SJCRH30 (cell line): Measurements from ENCODE around the gene TUBGCP5. TPM values are rescaled to one million over a fixed set of nuclear protein-coding genes. Genes with fewer than 3 reads are reported as not detected.

ENCODE experiments used
- DNase-seq, 2 experiments: peaks; one replicate each; pipeline ENCODE4 v3.0.0-alpha.2; 2015 to 2020
- H3K27ac ChIP-seq: fragments of 250-450 bp; sonication (Bioruptor Pico); 2 replicates; pipeline ENCODE4 v1.5.1; 2020; ENCODE audit warnings: mild to moderate bottlenecking, moderate library complexity
- H3K27me3 ChIP-seq: fragments of 250-450 bp; sonication (Bioruptor Pico); 2 replicates; pipeline ENCODE4 v1.5.1; 2020; ENCODE audit warnings: mild to moderate bottlenecking, moderate library complexity
- H3K36me3 ChIP-seq: fragments of 250-450 bp; sonication (Bioruptor Pico); 2 replicates; pipeline ENCODE4 v1.5.1; 2020; ENCODE audit warnings: mild to moderate bottlenecking, moderate library complexity
- H3K4me1 ChIP-seq: fragments of 250-450 bp; sonication (Bioruptor Pico); 2 replicates; pipeline ENCODE4 v1.5.1; 2020; ENCODE audit warnings: mild to moderate bottlenecking, moderate library complexity
- H3K4me3 ChIP-seq: fragments of 250-450 bp; sonication (Bioruptor Pico); 2 replicates; pipeline ENCODE4 v1.5.1; 2020; ENCODE audit warnings: mild to moderate bottlenecking, moderate library complexity
- H3K9me3 ChIP-seq: fragments of 250-450 bp; sonication (Bioruptor Pico); replicated peaks from 2 replicates; pipeline ENCODE4 v1.5.1; 2020; ENCODE audit warnings: mild to moderate bottlenecking, moderate library complexity
- total RNA-seq: library from RNA; depleted of rRNA; stranded (reverse); fragments of >200 nt; shearing (Covaris generic); gene quantifications from 2 replicates; pipeline ENCODE4 v1.2.3, GENCODE V29; 2014

Gene TUBGCP5
- total RNA-seq, 1 experiment from 2014 or later: 23.1 TPM

GRCh38 chr15:22974745-22975144 lies 64.6 kb downstream of the TUBGCP5 start:
- no peaks in the 10 kb centered on the region for H3K9me3 ChIP-seq

GRCh38 chr15:22973987-22974386 lies 65.4 kb downstream of the TUBGCP5 start:
- no peak for DNase-seq
- Histone ChIP-seq H3K27me3 (no peaks in the 10 kb centered on the region), H3K4me1 (peaks cover 7% of the 10 kb centered on the region), H3K9me3 (no peaks in the 10 kb centered on the region), H3K4me3 (no peak overlapping the region), H3K27ac (no peak overlapping the region), H3K36me3 (no peaks in the 10 kb centered on the region)

More at GRCh38 chr15:22974745-22975144, 64.6 kb downstream of the TUBGCP5 start:
- Histone ChIP-seq H3K4me1 (peaks cover 7% of the 10 kb centered on the region), H3K27me3 (no peaks in the 10 kb centered on the region), H3K27ac (no peak overlapping the region), H3K36me3 (no peaks in the 10 kb centered on the region), H3K4me3 (no peak overlapping the region)
- DNase-seq: no peak

GRCh38 chr15:22973286-22973685 lies 66.1 kb downstream of the TUBGCP5 start:
- H3K9me3 ChIP-seq: no peaks in the 10 kb centered on the region

GRCh38 chr15:22969489-22969888 lies 69.9 kb downstream of the TUBGCP5 start:
- no peak overlapping the region for H3K4me3 ChIP-seq
- H3K27me3 ChIP-seq: no peaks in the 10 kb centered on the region
- peaks cover 7% of the 10 kb centered on the region for H3K4me1 ChIP-seq
- no peaks in the 10 kb centered on the region for H3K9me3 ChIP-seq
- no peaks in the 10 kb centered on the region for H3K36me3 ChIP-seq
- no peak for DNase-seq
- H3K27ac ChIP-seq: no peak overlapping the region

More at GRCh38 chr15:22973286-22973685, 66.1 kb downstream of the TUBGCP5 start:
- H3K27ac ChIP-seq: no peak overlapping the region
- no peaks in the 10 kb centered on the region for H3K27me3 ChIP-seq
- peaks cover 7% of the 10 kb centered on the region for H3K4me1 ChIP-seq
- no peaks in the 10 kb centered on the region for H3K36me3 ChIP-seq
- DNase-seq: peak in 1 of 2 experiments; percentile 24
- H3K4me3 ChIP-seq: no peak overlapping the region

GRCh38 chr15:22968366-22968765 lies 71.0 kb downstream of the TUBGCP5 start:
- Histone ChIP-seq H3K27me3 (no peaks in the 10 kb centered on the region), H3K36me3 (no peaks in the 10 kb centered on the region), H3K4me1 (peaks cover 1% of the 10 kb centered on the region), H3K4me3 (no peak overlapping the region), H3K9me3 (no peaks in the 10 kb centered on the region), H3K27ac (no peak overlapping the region)
- DNase-seq: no peak

- no peak for DNase-seq
- Histone ChIP-seq H3K9me3 (no peaks in the 10 kb centered on the region), H3K27me3 (no peaks in the 10 kb centered on the region), H3K27ac (no peak overlapping the region), H3K4me3 (no peak overlapping the region), H3K36me3 (no peaks in the 10 kb centered on the region), H3K4me1 (no peaks in the 10 kb centered on the region)
Observed at GRCh38 chr15:22967084-22967770, 72.1 kb downstream of the TUBGCP5 start.

- H3K4me3 ChIP-seq: no peak overlapping the region
- H3K4me1 ChIP-seq: no peaks in the 10 kb centered on the region
- no peaks in the 10 kb centered on the region for H3K9me3 ChIP-seq
- DNase-seq: no peak
- H3K36me3 ChIP-seq: no peaks in the 10 kb centered on the region
- no peak overlapping the region for H3K27ac ChIP-seq
- H3K27me3 ChIP-seq: no peaks in the 10 kb centered on the region
Observed at GRCh38 chr15:22966321-22967083, 72.9 kb downstream of the TUBGCP5 start.

GRCh38 chr15:22963641-22964040 lies 75.7 kb downstream of the TUBGCP5 start:
- Histone ChIP-seq H3K9me3 (no peaks in the 10 kb centered on the region), H3K27ac (no peak overlapping the region), H3K4me1 (no peaks in the 10 kb centered on the region), H3K36me3 (no peaks in the 10 kb centered on the region), H3K27me3 (no peaks in the 10 kb centered on the region), H3K4me3 (no peak overlapping the region)
- DNase-seq: no peak

GRCh38 chr15:22962611-22963010 lies 76.8 kb downstream of the TUBGCP5 start:
- no peaks in the 10 kb centered on the region for H3K4me1 ChIP-seq
- no peaks in the 10 kb centered on the region for H3K36me3 ChIP-seq
- no peak overlapping the region for H3K4me3 ChIP-seq
- no peak overlapping the region for H3K27ac ChIP-seq
- DNase-seq: no peak
- no peaks in the 10 kb centered on the region for H3K27me3 ChIP-seq
- H3K9me3 ChIP-seq: no peaks in the 10 kb centered on the region

- DNase-seq: no peak
- Histone ChIP-seq H3K27me3 (no peaks in the 10 kb centered on the region), H3K4me1 (no peaks in the 10 kb centered on the region), H3K36me3 (no peaks in the 10 kb centered on the region), H3K4me3 (no peak overlapping the region), H3K27ac (no peak overlapping the region), H3K9me3 (no peaks in the 10 kb centered on the region)
Observed at GRCh38 chr15:22961762-22962161, 77.6 kb downstream of the TUBGCP5 start.

- H3K27ac ChIP-seq: no peak overlapping the region
- H3K4me1 ChIP-seq: no peaks in the 10 kb centered on the region
- H3K9me3 ChIP-seq: no peaks in the 10 kb centered on the region
- H3K27me3 ChIP-seq: no peaks in the 10 kb centered on the region
- no peak for DNase-seq
- no peak overlapping the region for H3K4me3 ChIP-seq
- no peaks in the 10 kb centered on the region for H3K36me3 ChIP-seq
Observed at GRCh38 chr15:22960556-22960955, 78.8 kb downstream of the TUBGCP5 start.

- no peaks in the 10 kb centered on the region for H3K27me3 ChIP-seq
- DNase-seq: no peak
- no peak overlapping the region for H3K27ac ChIP-seq
- no peaks in the 10 kb centered on the region for H3K4me1 ChIP-seq
- no peaks in the 10 kb centered on the region for H3K36me3 ChIP-seq
- no peak overlapping the region for H3K4me3 ChIP-seq
- no peaks in the 10 kb centered on the region for H3K9me3 ChIP-seq
Observed at GRCh38 chr15:22960126-22960525, 79.2 kb downstream of the TUBGCP5 start.

- no peaks in the 10 kb centered on the region for H3K36me3 ChIP-seq
- no peaks in the 10 kb centered on the region for H3K27me3 ChIP-seq
- DNase-seq: no peak
- no peaks in the 10 kb centered on the region for H3K4me1 ChIP-seq
- no peak overlapping the region for H3K4me3 ChIP-seq
- H3K27ac ChIP-seq: no peak overlapping the region
- no peaks in the 10 kb centered on the region for H3K9me3 ChIP-seq
Observed at GRCh38 chr15:22959321-22960101, 79.9 kb downstream of the TUBGCP5 start.

GRCh38 chr15:22958487-22959280 lies 80.7 kb downstream of the TUBGCP5 start:
- H3K27me3 ChIP-seq: no peaks in the 10 kb centered on the region
- H3K27ac ChIP-seq: no peak overlapping the region
- H3K9me3 ChIP-seq: no peaks in the 10 kb centered on the region
- H3K36me3 ChIP-seq: no peaks in the 10 kb centered on the region
- DNase-seq: no peak
- H3K4me3 ChIP-seq: no peak overlapping the region
- H3K4me1 ChIP-seq: no peaks in the 10 kb centered on the region
